NCI-H2107 treated with DMSO at 0.1 percent for 48 hours (cell line): ENCODE measurements around the gene PRTG.
A peak's percentile ranks its signal among the peaks of the same experiment; 100 is the strongest.
"Not testable (repeated sequence)": the region's sequence is repeated elsewhere in the genome, so short reads cannot be mapped to it uniquely, and the experiment has no call there.

Experiments used
- DNase-seq: peaks from one replicate; lab custom pipeline; 2025; ENCODE audit not compliant: unreplicated experiment; lab: John Stamatoyannopoulos, UW

The PRTG gene

GRCh38 chr15:55633731-55634130 is 109.2 kb downstream of the PRTG start:
- no peak for DNase-seq

- no peak for DNase-seq
These were observed 110.5 kb downstream of the PRTG start for GRCh38 chr15:55632434-55632833.

GRCh38 chr15:55630858-55631257 is 112.1 kb downstream of the PRTG start:
- DNase-seq: peak; percentile 8

GRCh38 chr15:55628369-55628730 is 114.6 kb downstream of the PRTG start:
- DNase-seq: no peak

- DNase-seq: no peak
These were observed 115.1 kb downstream of the PRTG start for GRCh38 chr15:55627730-55628368.

- no peak for DNase-seq
These were observed 123.2 kb downstream of the PRTG start for GRCh38 chr15:55619783-55620182.

- DNase-seq: no peak
These were observed 124.6 kb downstream of the PRTG start for GRCh38 chr15:55618387-55618786.

GRCh38 chr15:55615445-55615844 is 127.5 kb downstream of the PRTG start:
- DNase-seq: no peak

GRCh38 chr15:55613727-55614126 is 129.2 kb downstream of the PRTG start:
- DNase-seq: no peak

GRCh38 chr15:55606214-55606613 is 136.7 kb downstream of the PRTG start:
- DNase-seq: no peak

- DNase-seq: no peak
These were observed 141.6 kb downstream of the PRTG start for GRCh38 chr15:55601374-55601773.

- no peak for DNase-seq
These were observed 143.5 kb downstream of the PRTG start for GRCh38 chr15:55599439-55599838.

- not testable (repeated sequence) for DNase-seq
These were observed 149.9 kb downstream of the PRTG start for GRCh38 chr15:55593019-55593418.

GRCh38 chr15:55590788-55591187 is 152.2 kb downstream of the PRTG start:
- DNase-seq: no peak

GRCh38 chr15:55589287-55589686 is 153.7 kb downstream of the PRTG start:
- DNase-seq: no peak

GRCh38 chr15:55588815-55589115 is 154.2 kb downstream of the PRTG start:
- no peak for DNase-seq

- DNase-seq: no peak
These were observed 154.7 kb downstream of the PRTG start, which contains the start of gene PYGO1 for GRCh38 chr15:55588070-55588814. Gene PYGO1, minus strand, starts transcription at chr15:55588345. Its CDS starts 462 bp downstream, at chr15:55587883.

GRCh38 chr15:55587321-55588069 is 155.5 kb downstream of the PRTG start:
- no peak for DNase-seq

- no peak for DNase-seq
These were observed 156.1 kb downstream of the PRTG start for GRCh38 chr15:55586808-55587207.

GRCh38 chr15:55576943-55577342 is 166.0 kb downstream of the PRTG start:
- no peak for DNase-seq

- DNase-seq: no peak
These were observed 168.9 kb downstream of the PRTG start for GRCh38 chr15:55574096-55574495.

- DNase-seq: no peak
These were observed 169.7 kb downstream of the PRTG start for GRCh38 chr15:55573224-55573623.
